MM.1S (cell line): Measurements from ENCODE around the gene SURF1.

Experiments
- DNase-seq: peaks from one replicate; pipeline ENCODE4 v3.0.0-alpha.2; 2015
- H2AFZ ChIP-seq: fragments of 300-600 bp; sonication (generic); 2 replicates; pipeline ENCODE4 v1.6.0; 2016; ENCODE audit warnings: antibody characterized with exemption, low read length
- H3F3A ChIP-seq: fragments of 300-600 bp; sonication (generic); 2 replicates; pipeline ENCODE4 v1.6.1; 2016; ENCODE audit warnings: mild to moderate bottlenecking, antibody characterized with exemption, low read length, moderate library complexity, mixed read lengths; ENCODE audit not compliant: insufficient read depth
- H3K27ac ChIP-seq: fragments of 300-600 bp; sonication (generic); 2 replicates; pipeline ENCODE4 v1.5.1; 2016; ENCODE audit warnings: mild to moderate bottlenecking, low read length
- H3K27me3 ChIP-seq: fragments of 300-600 bp; sonication (generic); replicated peaks from 2 replicates; pipeline ENCODE4 v1.6.0; 2016; ENCODE audit warnings: low read length; ENCODE audit not compliant: insufficient read depth
- H3K36me3 ChIP-seq: fragments of 300-600 bp; sonication (generic); replicated peaks from 2 replicates; pipeline ENCODE4 v1.6.1; 2016; ENCODE audit warnings: mild to moderate bottlenecking, low read length, mixed read lengths; ENCODE audit not compliant: insufficient read depth
- H3K4me1 ChIP-seq: fragments of 300-600 bp; sonication (generic); 2 replicates; pipeline ENCODE4 v1.6.1; 2016; ENCODE audit warnings: low read length, mixed read lengths
- H3K4me2 ChIP-seq: fragments of 300-600 bp; sonication (generic); 2 replicates; pipeline ENCODE4 v1.6.0; 2016; ENCODE audit warnings: low read depth, low read length
- H3K4me3 ChIP-seq: fragments of 300-600 bp; sonication (generic); 2 replicates; pipeline ENCODE4 v1.5.1; 2016; ENCODE audit warnings: low read length, mixed read lengths
- H3K79me2 ChIP-seq: fragments of 300-600 bp; sonication (generic); 2 replicates; pipeline ENCODE4 v1.6.1; 2016; ENCODE audit warnings: mixed run types, low read length, mixed read lengths
- H3K9ac ChIP-seq: fragments of 300-600 bp; sonication (generic); 2 replicates; pipeline ENCODE4 v1.6.1; 2016; ENCODE audit warnings: low read length, mixed read lengths
- H3K9me2 ChIP-seq: fragments of 300-600 bp; sonication (generic); replicated peaks from 2 replicates; pipeline ENCODE4 v1.6.1; 2016; ENCODE audit warnings: mild to moderate bottlenecking, low read length, mixed read lengths; ENCODE audit not compliant: insufficient read depth
- H3K9me3 ChIP-seq: fragments of 300-600 bp; sonication (generic); replicated peaks from 2 replicates; pipeline ENCODE4 v1.6.1; 2016; ENCODE audit warnings: mild to moderate bottlenecking, low read length, mixed read lengths; ENCODE audit not compliant: insufficient read depth
- H4K20me1 ChIP-seq: fragments of 300-600 bp; sonication (generic); 2 replicates; pipeline ENCODE4 v1.6.1; 2016; ENCODE audit warnings: mild to moderate bottlenecking, low read length, moderate library complexity, mixed read lengths; ENCODE audit not compliant: insufficient read depth
- CTCF ChIP-seq: fragments of 300-600 bp; sonication (generic); IDR thresholded peaks from 2 replicates; pipeline ENCODE4 v1.5.1; 2016; ENCODE audit warnings: antibody characterized with exemption, low read length, mixed read lengths
- EZH2 ChIP-seq: fragments of 300-600 bp; sonication (generic); optimal IDR thresholded peaks from 2 replicates; pipeline ENCODE3; 2017; ENCODE audit warnings: low read depth, mild to moderate bottlenecking, antibody characterized with exemption, low read length, mixed read lengths
- EZH2phosphoT487 ChIP-seq: fragments of 300-600 bp; sonication (generic); IDR thresholded peaks from 2 replicates; pipeline ENCODE4 v1.6.1; 2018; ENCODE audit warnings: antibody characterized with exemption, low read length

Gene SURF1

GRCh38 chr9:133341369-133342068, 14.8 kb downstream of the SURF1 start:
- H3K27ac ChIP-seq: no peak overlapping the region
- TF ChIP-seq CTCF (no peak), EZH2 (no peak), EZH2phosphoT487 (no peak)
- H3K4me2 ChIP-seq: no peak overlapping the region
- DNase-seq: no peak
- no peaks in the 10 kb centered on the region for H3K27me3 ChIP-seq
- H3K9me3 ChIP-seq: no peaks in the 10 kb centered on the region
- H3K36me3 ChIP-seq: no peaks in the 10 kb centered on the region
- H3K9me2 ChIP-seq: no peaks in the 10 kb centered on the region
- peaks cover 7% of the 10 kb centered on the region; the same call in 1 of the 2 replicates for H3F3A ChIP-seq
- no peak overlapping the region for H2AFZ ChIP-seq
- H3K79me2 ChIP-seq: peaks cover 15% of the 10 kb centered on the region
- H3K4me1 ChIP-seq: 0 out of 2 replicates have a peak, but pooled peaks cover 4% of the 10 kb centered on the region
- no peaks in the 10 kb centered on the region for H4K20me1 ChIP-seq
- no peak overlapping the region for H3K4me3 ChIP-seq
- no peak overlapping the region for H3K9ac ChIP-seq

- no peak for DNase-seq
- Histone ChIP-seq H3K36me3 (no peaks in the 10 kb centered on the region), H3F3A (peaks cover 7% of the 10 kb centered on the region; the same call in 1 of the 2 replicates), H3K9me2 (no peaks in the 10 kb centered on the region), H3K79me2 (peaks cover 10% of the 10 kb centered on the region), H3K4me1 (no peaks in the 10 kb centered on the region), H3K4me2 (no peak overlapping the region), H3K27me3 (no peaks in the 10 kb centered on the region), H3K9ac (no peak overlapping the region), H4K20me1 (no peaks in the 10 kb centered on the region), H3K9me3 (no peaks in the 10 kb centered on the region), H3K4me3 (no peak overlapping the region), H2AFZ (no peak overlapping the region), H3K27ac (no peak overlapping the region)
- no peak for TF ChIP-seq EZH2phosphoT487
- no peak for TF ChIP-seq EZH2
- TF ChIP-seq CTCF: no peak
These were observed 15.4 kb downstream of the SURF1 start for GRCh38 chr9:133340916-133341315.

GRCh38 chr9:133340256-133340655, 16.0 kb downstream of the SURF1 start:
- Histone ChIP-seq H3K9me3 (no peaks in the 10 kb centered on the region), H3K9ac (no peak overlapping the region), H3K9me2 (no peaks in the 10 kb centered on the region), H3K79me2 (peaks cover 10% of the 10 kb centered on the region), H3F3A (peaks cover 10% of the 10 kb centered on the region; the same call in 1 of the 2 replicates), H3K27ac (no peak overlapping the region), H4K20me1 (no peaks in the 10 kb centered on the region), H3K4me2 (no peak overlapping the region), H2AFZ (no peak overlapping the region), H3K4me3 (no peak overlapping the region), H3K27me3 (no peaks in the 10 kb centered on the region), H3K4me1 (0 out of 2 replicates have a peak, but pooled peaks cover 1% of the 10 kb centered on the region), H3K36me3 (no peaks in the 10 kb centered on the region)
- DNase-seq: no peak
- no peak for TF ChIP-seq CTCF
- TF ChIP-seq EZH2: no peak
- TF ChIP-seq EZH2phosphoT487: no peak
